Esophagus squamous epithelium (tissue), 4 donors: Measurements from ENCODE around the gene CD48.

ENCODE experiments used
- POLR2A ChIP-seq, 4 donors: fragments of 450-650 bp; IDR thresholded peaks; one replicate each; pipeline ENCODE4 v1.6.1; 2017; ENCODE audit warnings: antibody characterized with exemption in 4 of 4, mild to moderate bottlenecking in 4 of 4, moderate library complexity in 3 of 4
- TF ChIP-seq, protein P1 (sequence below), 6 experiments: fragments of 450-650 bp in 4 of 6; fragments of 200-600 bp in 2 of 6; sonication (generic) in 2 of 6; IDR thresholded peaks; one replicate each; pipeline ENCODE4 v1.5.1; 2016 to 2019; ENCODE audit warnings: antibody characterized with exemption in 6 of 6, mild to moderate bottlenecking in 4 of 6, moderate library complexity in 4 of 6

GRCh38 chr1:160761046-160761445 lies 49.4 kb upstream of the CD48 start:
- TF ChIP-seq, protein P1, sequence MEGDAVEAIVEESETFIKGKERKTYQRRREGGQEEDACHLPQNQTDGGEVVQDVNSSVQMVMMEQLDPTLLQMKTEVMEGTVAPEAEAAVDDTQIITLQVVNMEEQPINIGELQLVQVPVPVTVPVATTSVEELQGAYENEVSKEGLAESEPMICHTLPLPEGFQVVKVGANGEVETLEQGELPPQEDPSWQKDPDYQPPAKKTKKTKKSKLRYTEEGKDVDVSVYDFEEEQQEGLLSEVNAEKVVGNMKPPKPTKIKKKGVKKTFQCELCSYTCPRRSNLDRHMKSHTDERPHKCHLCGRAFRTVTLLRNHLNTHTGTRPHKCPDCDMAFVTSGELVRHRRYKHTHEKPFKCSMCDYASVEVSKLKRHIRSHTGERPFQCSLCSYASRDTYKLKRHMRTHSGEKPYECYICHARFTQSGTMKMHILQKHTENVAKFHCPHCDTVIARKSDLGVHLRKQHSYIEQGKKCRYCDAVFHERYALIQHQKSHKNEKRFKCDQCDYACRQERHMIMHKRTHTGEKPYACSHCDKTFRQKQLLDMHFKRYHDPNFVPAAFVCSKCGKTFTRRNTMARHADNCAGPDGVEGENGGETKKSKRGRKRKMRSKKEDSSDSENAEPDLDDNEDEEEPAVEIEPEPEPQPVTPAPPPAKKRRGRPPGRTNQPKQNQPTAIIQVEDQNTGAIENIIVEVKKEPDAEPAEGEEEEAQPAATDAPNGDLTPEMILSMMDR (IDR thresholded peaks at IDR 0.05) = no peak
- TF ChIP-seq POLR2A (IDR thresholded peaks at IDR 0.05) = no peak
